Measurements from ENCODE around the gene IL4I1. TPM values are rescaled to one million over a fixed set of nuclear protein-coding genes. Genes with fewer than 3 reads are reported as not detected.

Gene IL4I1
- total and polyA plus RNA-seq, 2 of the 4 experiments (the other 2 are of a cell fraction): 0.31 to 0.36 TPM

DNA sequence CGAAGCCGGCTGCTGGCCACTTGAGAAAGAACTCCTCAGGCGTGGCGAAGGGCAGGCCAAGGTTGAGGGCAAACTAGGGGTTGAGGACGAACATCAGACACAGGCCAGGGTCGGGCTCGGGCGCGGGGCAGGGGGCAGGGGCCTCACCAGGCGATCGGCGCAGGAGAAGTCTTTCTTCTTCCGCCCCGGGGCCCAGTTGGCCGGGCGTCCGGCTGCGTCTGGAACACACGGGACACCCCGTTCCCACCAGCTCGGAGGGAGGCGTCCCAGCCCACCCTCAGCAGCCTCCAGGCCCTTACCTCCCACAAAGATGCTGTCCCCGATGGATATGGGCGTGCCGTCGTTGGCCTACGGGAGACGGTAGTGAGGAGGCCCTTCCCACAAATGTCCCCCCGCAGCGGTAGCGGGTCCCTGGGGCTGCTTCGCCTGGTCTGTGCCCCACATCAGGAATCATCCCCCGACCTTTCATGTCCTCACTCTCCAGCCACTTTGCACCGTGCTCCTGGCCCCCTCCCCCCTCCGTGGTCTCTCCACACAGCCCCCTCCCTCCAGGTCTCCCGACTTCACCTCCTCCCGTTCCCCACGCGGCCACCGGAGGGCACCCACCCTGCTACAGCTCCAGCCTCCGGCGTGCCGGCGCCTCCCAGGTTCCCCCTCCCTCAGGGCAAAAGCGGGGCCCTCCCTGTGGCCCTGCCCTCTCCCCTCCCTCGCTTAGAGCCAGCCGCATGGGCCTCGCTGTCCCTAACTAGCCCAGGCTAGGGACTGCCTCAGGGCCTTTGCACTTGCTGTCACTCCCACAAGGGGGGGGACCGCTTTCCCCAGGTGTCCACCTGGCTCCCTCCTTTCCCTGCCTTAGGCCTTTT is 34.1 kb downstream of the IL4I1 start:
- Histone ChIP-seq H3K4me2 (ENCODE audit: low read depth, low read length) (no peak overlapping the region), H3K23ac (ENCODE audit: low read depth, low read length) (no peak overlapping the region), H4K8ac (ENCODE audit: low read depth in 2 of 2, low read length in 2 of 2) (no peak overlapping the region), H3K18ac (ENCODE audit: low read depth, low read length) (no peak overlapping the region), H2AFZ (replicated peaks; ENCODE audit: low read length, poor library complexity) (no peak overlapping the region), H3K9me3 (ENCODE audit: control insufficient read depth, insufficient read depth, low read length) (no peaks in the 10 kb centered on the region), H3K4me1 (ENCODE audit: control insufficient read depth, insufficient read depth, low read length) (peaks cover 14% of the 10 kb centered on the region), H3K27me3 (ENCODE audit: control insufficient read depth, insufficient read depth, low read length) (no peaks in the 10 kb centered on the region), H4K20me1 (ENCODE audit: insufficient read depth, low read length) (peaks cover 36% of the 10 kb centered on the region), H3K4me3 (ENCODE audit: insufficient read depth, low read depth, low read length) (no peak overlapping the region), H4K91ac (ENCODE audit: insufficient read depth, low read depth, low read length) (no peak overlapping the region), H2BK120ac (ENCODE audit: low read depth, low read length) (no peak overlapping the region), H3K27ac (ENCODE audit: insufficient read depth, low read length) (no peak overlapping the region), H2BK15ac (ENCODE audit: low read depth, low read length) (no peak overlapping the region), H2AK9ac (replicated peaks; ENCODE audit: low read depth, low read length, poor library complexity) (peak overlapping the region; percentile 44), H3K14ac (replicated peaks; ENCODE audit: low read depth, low read length) (no peak overlapping the region), H3K56ac (ENCODE audit: extremely low read depth, insufficient read depth, low read length) (no peak overlapping the region), H3K9ac (ENCODE audit: low read depth, low read length) (no peak overlapping the region), H2AK5ac (ENCODE audit: low read depth, low read length) (no peak overlapping the region), H2BK20ac (ENCODE audit: low read depth, low read length) (no peak overlapping the region), H4K5ac (ENCODE audit: low read depth, low read length) (no peak overlapping the region), H3K9me1 (ENCODE audit: insufficient read depth, low read length) (peaks cover 7% of the 10 kb centered on the region), H3K36me3 (ENCODE audit: control insufficient read depth, insufficient read depth, low read length) (peaks cover 59% of the 10 kb centered on the region), H3K79me1 (ENCODE audit: low read depth in 1 of 2, low read length in 2 of 2) (peaks cover 23 to 69% of the 10 kb centered on the region in 2 experiments), H3K4ac (ENCODE audit: low read depth, low read length) (no peak overlapping the region), H2BK5ac (ENCODE audit: low read depth, low read length, poor library complexity, severe bottlenecking) (no peak overlapping the region)
- dilution Hi-C loops (cut with HindIII; ENCODE audit: low sequenced_read_pairs, unreplicated experiment): no loop called here
- no peak for TF ChIP-seq FOS (IDR thresholded peaks at IDR 0.05; ENCODE audit: low read depth, low read length)
- TF ChIP-seq, protein P1, sequence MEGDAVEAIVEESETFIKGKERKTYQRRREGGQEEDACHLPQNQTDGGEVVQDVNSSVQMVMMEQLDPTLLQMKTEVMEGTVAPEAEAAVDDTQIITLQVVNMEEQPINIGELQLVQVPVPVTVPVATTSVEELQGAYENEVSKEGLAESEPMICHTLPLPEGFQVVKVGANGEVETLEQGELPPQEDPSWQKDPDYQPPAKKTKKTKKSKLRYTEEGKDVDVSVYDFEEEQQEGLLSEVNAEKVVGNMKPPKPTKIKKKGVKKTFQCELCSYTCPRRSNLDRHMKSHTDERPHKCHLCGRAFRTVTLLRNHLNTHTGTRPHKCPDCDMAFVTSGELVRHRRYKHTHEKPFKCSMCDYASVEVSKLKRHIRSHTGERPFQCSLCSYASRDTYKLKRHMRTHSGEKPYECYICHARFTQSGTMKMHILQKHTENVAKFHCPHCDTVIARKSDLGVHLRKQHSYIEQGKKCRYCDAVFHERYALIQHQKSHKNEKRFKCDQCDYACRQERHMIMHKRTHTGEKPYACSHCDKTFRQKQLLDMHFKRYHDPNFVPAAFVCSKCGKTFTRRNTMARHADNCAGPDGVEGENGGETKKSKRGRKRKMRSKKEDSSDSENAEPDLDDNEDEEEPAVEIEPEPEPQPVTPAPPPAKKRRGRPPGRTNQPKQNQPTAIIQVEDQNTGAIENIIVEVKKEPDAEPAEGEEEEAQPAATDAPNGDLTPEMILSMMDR (conservative IDR thresholded peaks at IDR 0.05; ENCODE audit: low read depth, low read length): peak; percentile 24; the same call in 1 of the 2 replicates
- no peak for TF ChIP-seq RFX5 (IDR thresholded peaks at IDR 0.05; ENCODE audit: low read depth, low read length)
- CTCF ChIA-PET: no interaction called here
- ATAC-seq (ENCODE audit: low read depth) (no peak), DNase-seq (no peak)
- in situ Hi-C loops (cut with MboI; ENCODE audit: low sequenced_read_pairs): no loop called here
- 72% methylated on average over 25 of the region's 49 CpGs; no CpG with 5 or more reads in 1 of the 2 experiments for WGBS, 2 experiments (ENCODE audit: extremely low coverage in 2 of 2, insufficient read length in 1 of 2)
- intact Hi-C loops (cut with micrococcal nuclease): no loop called here
- POLR2A ChIA-PET (ENCODE audit: unreplicated experiment): no interaction called here
- BruUV-seq (replicated peaks): no TSS peak
